Kidney epithelial cell (primary cell): ENCODE data around the gene BNC2. TPM values are rescaled to one million over a fixed set of nuclear protein-coding genes. Genes with fewer than 3 reads are reported as not detected.

Source experiments
- DNase-seq: peaks from one replicate; pipeline ENCODE4 v3.0.0-alpha.2; 2010; ENCODE audit warnings: low read depth
- H3K27me3 ChIP-seq: 2 replicates; pipeline ENCODE4 v1.6.0; 2011; ENCODE audit warnings: low read length; ENCODE audit not compliant: control insufficient read depth, insufficient read depth
- H3K36me3 ChIP-seq: 2 replicates; pipeline ENCODE4 v1.5.1; 2011; ENCODE audit warnings: low read length; ENCODE audit not compliant: control insufficient read depth, insufficient read depth
- H3K4me3 ChIP-seq: 2 replicates; pipeline ENCODE4 v1.5.1; 2011; ENCODE audit warnings: low read depth, mild to moderate bottlenecking, control low read depth, low read length
- total RNA-seq: library from RNA; depleted of rRNA; stranded (reverse); fragments of >200 nt; gene quantifications from 2 replicates; pipeline ENCODE4 v1.2.3, GENCODE V29; 2015
- TF ChIP-seq, protein P1 (sequence below): IDR thresholded peaks from 2 replicates; pipeline ENCODE4 v1.5.1; 2011; ENCODE audit warnings: mild to moderate bottlenecking, moderate library complexity, low read length, control low read depth, inconsistent platforms; ENCODE audit not compliant: insufficient read depth, poor library complexity, severe bottlenecking

The BNC2 gene
- total RNA-seq, 1 donor from 2014 or later, result 1.5 TPM

DNA sequence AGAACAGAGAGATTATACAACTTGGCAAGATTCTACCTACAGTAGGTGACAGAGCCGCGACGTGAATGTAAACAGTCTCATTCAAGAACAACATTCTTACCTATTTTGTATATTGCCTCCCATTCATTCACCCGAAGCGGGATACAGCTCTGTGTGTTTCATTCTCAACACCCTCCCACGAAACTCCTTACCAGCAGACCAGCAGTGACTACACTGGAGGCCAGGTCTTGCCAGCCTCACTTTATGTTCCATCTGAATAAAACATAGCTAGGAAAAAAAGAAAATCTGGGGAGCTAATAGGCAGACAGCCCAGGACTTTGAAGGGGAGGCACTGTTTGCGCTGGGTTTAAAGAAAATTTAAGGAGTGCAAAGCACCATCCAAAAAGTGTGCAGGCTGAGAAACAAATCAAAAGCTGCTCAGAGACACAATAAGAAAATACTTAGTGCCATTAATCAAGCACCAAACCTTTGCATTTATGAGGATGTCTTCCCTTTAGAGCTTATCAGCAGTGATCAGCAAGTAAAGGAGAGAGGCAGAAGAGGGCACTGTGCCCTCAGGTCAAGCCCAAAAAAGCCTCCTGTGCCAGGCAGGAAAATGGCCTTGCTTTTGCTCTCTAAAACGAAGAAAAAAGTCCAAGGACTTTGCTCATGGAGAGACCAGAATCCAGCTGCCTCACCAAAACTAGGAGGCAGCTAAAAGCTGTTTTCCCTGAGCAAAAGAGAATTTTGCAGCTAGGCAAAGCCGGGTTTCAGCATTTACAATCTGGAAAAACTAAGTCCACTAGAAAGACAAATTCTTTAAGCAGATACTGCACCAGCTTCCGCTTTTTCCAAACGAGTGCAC, 295.1 kb downstream of the BNC2 start:
- TF ChIP-seq, protein P1, sequence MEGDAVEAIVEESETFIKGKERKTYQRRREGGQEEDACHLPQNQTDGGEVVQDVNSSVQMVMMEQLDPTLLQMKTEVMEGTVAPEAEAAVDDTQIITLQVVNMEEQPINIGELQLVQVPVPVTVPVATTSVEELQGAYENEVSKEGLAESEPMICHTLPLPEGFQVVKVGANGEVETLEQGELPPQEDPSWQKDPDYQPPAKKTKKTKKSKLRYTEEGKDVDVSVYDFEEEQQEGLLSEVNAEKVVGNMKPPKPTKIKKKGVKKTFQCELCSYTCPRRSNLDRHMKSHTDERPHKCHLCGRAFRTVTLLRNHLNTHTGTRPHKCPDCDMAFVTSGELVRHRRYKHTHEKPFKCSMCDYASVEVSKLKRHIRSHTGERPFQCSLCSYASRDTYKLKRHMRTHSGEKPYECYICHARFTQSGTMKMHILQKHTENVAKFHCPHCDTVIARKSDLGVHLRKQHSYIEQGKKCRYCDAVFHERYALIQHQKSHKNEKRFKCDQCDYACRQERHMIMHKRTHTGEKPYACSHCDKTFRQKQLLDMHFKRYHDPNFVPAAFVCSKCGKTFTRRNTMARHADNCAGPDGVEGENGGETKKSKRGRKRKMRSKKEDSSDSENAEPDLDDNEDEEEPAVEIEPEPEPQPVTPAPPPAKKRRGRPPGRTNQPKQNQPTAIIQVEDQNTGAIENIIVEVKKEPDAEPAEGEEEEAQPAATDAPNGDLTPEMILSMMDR, result no peak
- H3K27me3 ChIP-seq, result no peaks in the 10 kb centered on the region
- H3K4me3 ChIP-seq, result no peak overlapping the region
- H3K36me3 ChIP-seq, result no peaks in the 10 kb centered on the region
- no peak for DNase-seq

DNA sequence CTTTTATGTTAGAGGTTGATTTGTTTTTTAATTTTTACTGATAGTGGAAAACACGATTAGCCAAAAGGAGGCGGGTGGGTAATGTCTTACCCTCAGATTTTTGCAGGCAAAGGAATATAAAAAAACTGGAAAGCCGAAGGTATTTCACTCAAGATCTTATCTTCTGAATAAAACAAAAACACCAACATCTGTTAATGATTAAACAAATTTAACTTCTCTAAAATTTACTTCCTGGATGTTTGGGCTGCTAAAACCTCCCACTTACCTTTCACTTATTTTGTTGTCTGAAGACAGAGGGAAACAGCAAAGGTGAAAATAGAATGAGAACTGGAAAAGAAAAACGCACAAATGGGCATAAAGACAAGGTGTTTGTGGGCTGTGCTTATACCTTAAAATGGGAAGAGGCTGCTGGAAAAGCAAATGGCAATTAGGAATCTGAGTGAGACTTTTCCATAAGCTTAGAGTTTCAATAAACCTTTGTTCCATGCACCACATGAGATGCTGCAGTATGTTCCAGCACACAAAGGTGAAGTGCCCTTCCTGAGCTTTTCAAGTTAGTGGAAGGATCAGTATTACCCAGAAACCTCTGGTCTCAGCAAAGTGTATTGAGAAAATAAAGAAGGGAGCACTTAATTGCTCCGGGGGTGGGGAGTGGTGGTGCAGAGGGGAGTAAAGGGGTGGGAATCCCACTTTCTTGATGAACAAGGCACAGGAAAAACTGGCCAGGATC, 298.3 kb downstream of the BNC2 start:
- Histone ChIP-seq H3K4me3 (no peak overlapping the region), H3K36me3 (no peaks in the 10 kb centered on the region), H3K27me3 (no peaks in the 10 kb centered on the region)
- TF ChIP-seq, protein P1, result no peak
- DNase-seq, result no peak

DNA sequence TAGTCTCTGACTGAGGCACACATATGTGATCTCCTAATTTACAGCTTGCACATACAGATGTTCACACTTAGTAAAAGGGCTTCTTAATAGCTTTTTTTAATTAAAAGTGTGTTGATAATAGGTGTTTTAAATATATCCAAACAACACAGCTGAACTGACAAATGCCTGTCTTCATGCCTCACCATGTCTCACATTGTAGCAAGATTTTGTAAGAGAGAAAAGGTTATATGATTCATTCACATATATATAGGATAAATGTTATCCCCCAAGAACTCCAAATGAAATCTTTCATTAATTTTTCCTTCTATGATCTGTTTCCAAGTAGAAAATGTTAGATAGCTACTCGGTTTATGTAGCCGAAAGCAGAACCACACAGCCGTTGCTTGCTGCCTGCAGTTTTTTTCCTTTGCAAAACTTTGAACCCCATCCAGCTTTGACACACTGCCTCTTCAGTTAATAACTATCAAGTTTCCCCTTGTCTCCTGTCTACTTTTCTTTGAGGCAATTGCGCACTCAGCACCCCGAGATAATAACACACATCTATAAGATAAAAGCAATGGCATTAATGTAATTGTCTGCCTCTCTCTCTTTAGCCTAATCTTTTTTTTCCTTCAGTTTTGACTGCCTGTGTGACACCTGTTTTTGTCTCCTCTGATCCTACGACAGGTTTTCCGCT, 299.2 kb downstream of the BNC2 start:
- no peaks in the 10 kb centered on the region for H3K27me3 ChIP-seq
- no peaks in the 10 kb centered on the region for H3K36me3 ChIP-seq
- H3K4me3 ChIP-seq, result no peak overlapping the region
- DNase-seq, result no peak
- TF ChIP-seq, protein P1, result no peak

DNA sequence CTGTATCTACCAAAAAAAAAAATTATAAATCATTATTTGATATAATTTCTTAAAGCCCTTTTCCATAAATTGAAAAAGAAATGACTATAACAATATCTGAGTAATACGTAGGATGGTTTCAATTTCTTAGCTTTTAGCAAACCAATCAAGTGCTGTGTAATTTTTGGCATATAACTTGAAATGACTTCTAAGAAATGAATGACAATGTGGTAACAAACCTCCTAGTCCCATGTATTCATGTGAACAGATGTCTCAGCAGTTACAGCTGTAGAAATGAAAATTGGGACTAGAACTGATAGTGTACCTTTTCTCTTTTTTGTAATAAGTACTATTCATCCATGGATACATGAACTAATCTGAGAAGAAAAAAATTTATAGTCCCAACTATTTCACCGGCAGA, 307.0 kb downstream of the BNC2 start:
- Histone ChIP-seq H3K36me3 (no peaks in the 10 kb centered on the region), H3K27me3 (no peaks in the 10 kb centered on the region), H3K4me3 (no peak overlapping the region)
- TF ChIP-seq, protein P1, result no peak
- no peak for DNase-seq

DNA sequence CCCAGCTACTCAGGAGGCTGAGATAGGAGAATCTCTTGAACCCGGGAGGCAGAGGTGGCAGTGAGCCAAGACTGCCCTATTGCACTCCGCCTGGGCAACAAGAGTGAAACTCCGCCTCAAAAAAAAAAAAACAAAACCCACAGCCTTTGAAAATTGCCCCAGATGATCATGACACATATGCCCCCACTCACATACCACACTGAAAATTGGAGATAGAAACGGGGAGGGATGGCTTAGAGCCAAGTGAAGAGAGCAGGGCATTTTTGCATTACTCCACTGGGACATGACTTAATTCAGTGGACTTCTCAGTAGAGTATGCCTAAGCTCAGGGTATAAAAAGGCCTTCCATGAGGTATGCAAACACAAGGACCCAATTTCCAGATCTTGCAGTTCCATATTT, 309.3 kb downstream of the BNC2 start:
- TF ChIP-seq, protein P1, result no peak
- no peak for DNase-seq
- Histone ChIP-seq H3K4me3 (no peak overlapping the region), H3K36me3 (no peaks in the 10 kb centered on the region), H3K27me3 (no peaks in the 10 kb centered on the region)
